HEK293 (cell line): ENCODE data around the gene STX3.

ENCODE experiments used
- CTCF ChIA-PET: fragments of 350-600 bp; formaldehyde crosslinking; extraction: SDS; loops from one replicate; lab custom pipeline; 2021; ENCODE audit warnings: antibody characterized with exemption; lab: Yijun Ruan, JAX
- POLR2A ChIA-PET: fragments of 300-600 bp; formaldehyde crosslinking; extraction: SDS; loops from one replicate; lab custom pipeline; 2020; ENCODE audit warnings: antibody characterized with exemption, inconsistent platforms; lab: Yijun Ruan, JAX
- H3K27ac ChIP-seq: fragments of 200-500 bp; sonication (Bioruptor generic); 2 replicates; pipeline ENCODE4 v1.5.1; 2014; ENCODE audit warnings: low read depth, low read length, control low read depth, inconsistent platforms; ENCODE audit errors: extremely low read depth
- H3K36me3 ChIP-seq, 2 experiments: fragments of 200-500 bp in 1 of 2; sonication (Bioruptor generic) in 1 of 2; 1 replicate in 1 of 2; 2 replicates in 1 of 2; pipeline ENCODE4 v1.5.1; 2014 to 2017; ENCODE audit warnings: inconsistent platforms in 2 of 2, low read length in 2 of 2; ENCODE audit not compliant: control insufficient read depth in 2 of 2, insufficient read depth in 1 of 2
- H3K4me1 ChIP-seq: fragments of 200-500 bp; sonication (Bioruptor generic); 2 replicates; pipeline ENCODE4 v1.5.1; 2014; ENCODE audit warnings: mild to moderate bottlenecking, low read length, inconsistent platforms; ENCODE audit not compliant: control insufficient read depth, insufficient read depth
- H3K4me3 ChIP-seq: 2 replicates; pipeline ENCODE4 v1.5.1; 2011; ENCODE audit warnings: low read depth, mild to moderate bottlenecking, control low read depth, low read length, moderate library complexity
- H3K9me3 ChIP-seq: fragments of 200-500 bp; sonication (Bioruptor generic); 2 replicates; pipeline ENCODE4 v1.5.1; 2014; ENCODE audit warnings: low read depth, low read length, inconsistent platforms; ENCODE audit not compliant: control insufficient read depth, insufficient read depth
- EGR2 ChIP-seq: fragments of 450-650 bp; formaldehyde crosslinking; IDR thresholded peaks from 2 replicates; pipeline ENCODE4 v1.5.1; 2016; ENCODE audit warnings: low read depth, missing biosample characterization, missing genetic modification characterization
- SALL2 ChIP-seq: fragments of 450-650 bp; formaldehyde crosslinking; IDR thresholded peaks from 2 replicates; pipeline ENCODE4 v1.5.0; 2017; ENCODE audit warnings: missing biosample characterization, mild to moderate bottlenecking, missing genetic modification characterization, borderline replicate concordance
- SP3 ChIP-seq: fragments of 450-650 bp; formaldehyde crosslinking; IDR thresholded peaks from 2 replicates; pipeline ENCODE4 v1.5.1; 2016; ENCODE audit warnings: missing biosample characterization, missing genetic modification characterization
- ZFHX2 ChIP-seq: fragments of 450-650 bp; formaldehyde crosslinking; conservative IDR thresholded peaks from 2 replicates; pipeline ENCODE4 v1.5.1; 2016; ENCODE audit warnings: missing biosample characterization, missing genetic modification characterization
- ZNF132 ChIP-seq: fragments of 450-650 bp; formaldehyde crosslinking; IDR thresholded peaks from 2 replicates; pipeline ENCODE4 v1.5.1; 2017; ENCODE audit warnings: missing biosample characterization, missing genetic modification characterization, borderline replicate concordance
- ZNF138 ChIP-seq: fragments of 450-650 bp; formaldehyde crosslinking; IDR thresholded peaks from 2 replicates; pipeline ENCODE4 v1.5.1; 2016; ENCODE audit warnings: missing biosample characterization, missing genetic modification characterization, borderline replicate concordance
- ZNF2 ChIP-seq: fragments of 450-650 bp; formaldehyde crosslinking; IDR thresholded peaks from 2 replicates; pipeline ENCODE4 v1.5.1; 2016; ENCODE audit warnings: missing biosample characterization, missing genetic modification characterization
- ZNF214 ChIP-seq: fragments of 450-650 bp; formaldehyde crosslinking; IDR thresholded peaks from 2 replicates; pipeline ENCODE4 v1.5.1; 2017; ENCODE audit warnings: missing biosample characterization, mild to moderate bottlenecking, missing genetic modification characterization, borderline replicate concordance
- ZNF221 ChIP-seq: fragments of 450-650 bp; formaldehyde crosslinking; IDR thresholded peaks from 2 replicates; pipeline ENCODE4 v1.5.1; 2017; ENCODE audit warnings: missing biosample characterization, missing genetic modification characterization, borderline replicate concordance
- ZNF394 ChIP-seq: fragments of 450-650 bp; formaldehyde crosslinking; IDR thresholded peaks from 2 replicates; pipeline ENCODE4 v1.5.1; 2016; ENCODE audit warnings: missing biosample characterization, missing genetic modification characterization, mild to moderate bottlenecking, moderate library complexity, borderline replicate concordance
- ZNF621 ChIP-seq: fragments of 450-650 bp; formaldehyde crosslinking; IDR thresholded peaks from 2 replicates; pipeline ENCODE4 v1.5.1; 2017; ENCODE audit warnings: missing biosample characterization, missing genetic modification characterization
- ZNF626 ChIP-seq: fragments of 450-650 bp; sonication (Bioruptor Pico); formaldehyde crosslinking; IDR thresholded peaks from 2 replicates; pipeline ENCODE4 v1.5.1; 2018; ENCODE audit warnings: missing biosample characterization, missing genetic modification characterization, inconsistent platforms
- ZNF747 ChIP-seq: fragments of 450-650 bp; formaldehyde crosslinking; IDR thresholded peaks from 2 replicates; pipeline ENCODE4 v1.5.1; 2016; ENCODE audit warnings: missing biosample characterization, missing genetic modification characterization
- TF ChIP-seq, protein P1 (sequence below): fragments of 450-650 bp; formaldehyde crosslinking; IDR thresholded peaks from 2 replicates; pipeline ENCODE4 v1.5.1; 2016; ENCODE audit warnings: missing biosample characterization, missing genetic modification characterization, low read depth
- TF ChIP-seq, protein P2 (sequence below): fragments of 450-650 bp; formaldehyde crosslinking; IDR thresholded peaks from 2 replicates; pipeline ENCODE4 v1.5.0; 2017; ENCODE audit warnings: missing biosample characterization, missing genetic modification characterization, borderline replicate concordance
- TF ChIP-seq, protein P3 (sequence below): fragments of 450-650 bp; formaldehyde crosslinking; IDR thresholded peaks from 2 replicates; pipeline ENCODE4 v1.5.1; 2016; ENCODE audit warnings: missing biosample characterization, missing genetic modification characterization
- TF ChIP-seq, protein P4 (sequence below): fragments of 450-650 bp; formaldehyde crosslinking; conservative IDR thresholded peaks from 2 replicates; pipeline ENCODE4 v1.5.1; 2016; ENCODE audit warnings: low read depth, missing biosample characterization, missing genetic modification characterization

Gene STX3

DNA sequence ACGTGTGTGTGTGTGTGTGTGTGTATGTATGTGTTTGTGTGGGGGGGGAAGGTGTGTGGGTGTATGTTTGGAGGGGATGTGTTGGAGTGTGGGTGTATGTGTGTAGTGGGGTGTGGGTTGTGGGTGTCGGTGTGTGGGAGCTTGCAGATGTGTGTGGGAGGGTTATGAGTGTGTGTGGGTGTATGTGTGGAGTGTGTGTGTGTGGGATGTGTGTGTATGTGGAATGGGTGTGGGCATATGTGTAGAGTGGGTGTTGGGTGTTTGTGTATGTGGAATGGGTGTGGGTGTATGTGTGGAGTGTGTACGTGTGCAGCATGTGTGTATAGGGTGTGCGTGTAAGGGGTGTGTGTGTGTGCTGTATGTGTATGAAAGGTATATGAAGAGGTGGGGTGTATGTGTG is 14.7 kb downstream of the STX3 start:
- H3K27ac ChIP-seq = no peak overlapping the region
- H3K4me3 ChIP-seq = no peak overlapping the region
- peak; percentile 100 for TF ChIP-seq ZFHX2 (tag by site-specific recombination)
- TF ChIP-seq EGR2 (tag by site-specific recombination) = peak; percentile 100
- TF ChIP-seq, protein P1, sequence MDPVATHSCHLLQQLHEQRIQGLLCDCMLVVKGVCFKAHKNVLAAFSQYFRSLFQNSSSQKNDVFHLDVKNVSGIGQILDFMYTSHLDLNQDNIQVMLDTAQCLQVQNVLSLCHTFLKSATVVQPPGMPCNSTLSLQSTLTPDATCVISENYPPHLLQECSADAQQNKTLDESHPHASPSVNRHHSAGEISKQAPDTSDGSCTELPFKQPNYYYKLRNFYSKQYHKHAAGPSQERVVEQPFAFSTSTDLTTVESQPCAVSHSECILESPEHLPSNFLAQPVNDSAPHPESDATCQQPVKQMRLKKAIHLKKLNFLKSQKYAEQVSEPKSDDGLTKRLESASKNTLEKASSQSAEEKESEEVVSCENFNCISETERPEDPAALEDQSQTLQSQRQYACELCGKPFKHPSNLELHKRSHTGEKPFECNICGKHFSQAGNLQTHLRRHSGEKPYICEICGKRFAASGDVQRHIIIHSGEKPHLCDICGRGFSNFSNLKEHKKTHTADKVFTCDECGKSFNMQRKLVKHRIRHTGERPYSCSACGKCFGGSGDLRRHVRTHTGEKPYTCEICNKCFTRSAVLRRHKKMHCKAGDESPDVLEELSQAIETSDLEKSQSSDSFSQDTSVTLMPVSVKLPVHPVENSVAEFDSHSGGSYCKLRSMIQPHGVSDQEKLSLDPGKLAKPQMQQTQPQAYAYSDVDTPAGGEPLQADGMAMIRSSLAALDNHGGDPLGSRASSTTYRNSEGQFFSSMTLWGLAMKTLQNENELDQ = no peak
- no peaks in the 10 kb centered on the region for H3K4me1 ChIP-seq
- ChIA-PET POLR2A (no interaction called here), CTCF (interaction anchor here (0.7 to 0.8 kb wide), 2 partner anchors 12 to 16 kb away, joined by 3 to 4 read pairs; no protein-coding TSS in a partner anchor)
- no peaks in the 10 kb centered on the region for H3K9me3 ChIP-seq
- peaks cover 8 to 12% of the 10 kb centered on the region in 2 experiments; a peak in 2 of 3 replicates for H3K36me3 ChIP-seq

DNA sequence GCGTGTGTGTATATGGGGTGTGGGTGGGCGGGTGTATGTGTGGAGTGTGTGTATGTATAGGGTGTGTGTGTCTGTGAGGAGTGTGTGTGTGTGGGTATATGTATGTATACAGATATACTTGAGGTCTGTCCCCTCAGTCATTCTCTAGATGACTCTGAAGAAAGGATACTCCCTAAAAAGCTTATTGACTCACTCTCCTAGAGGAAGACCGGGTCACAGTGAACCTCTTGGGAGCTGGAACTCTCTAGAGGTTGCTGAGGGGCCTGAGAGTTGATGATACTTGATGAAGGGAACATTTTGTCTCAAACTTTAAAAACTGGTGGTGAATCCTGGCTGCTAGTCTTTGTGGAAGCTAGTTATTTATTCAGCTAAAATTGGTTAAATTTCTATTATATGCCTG is 15.1 kb downstream of the STX3 start:
- H3K36me3 ChIP-seq = peaks cover 8 to 17% of the 10 kb centered on the region in 2 experiments; a peak in 2 of 3 replicates
- H3K27ac ChIP-seq = no peak overlapping the region
- ChIA-PET CTCF (interaction anchor here (0.8 kb wide), 1 partner anchor 17 kb away, joined by 3 read pairs; no protein-coding TSS in a partner anchor), POLR2A (no interaction called here)
- H3K4me3 ChIP-seq = no peak overlapping the region
- H3K9me3 ChIP-seq = no peaks in the 10 kb centered on the region
- H3K4me1 ChIP-seq = no peaks in the 10 kb centered on the region
- TF ChIP-seq SP3 (tag by site-specific recombination) = no peak
- TF ChIP-seq ZNF394 (tag by site-specific recombination) = no peak

DNA sequence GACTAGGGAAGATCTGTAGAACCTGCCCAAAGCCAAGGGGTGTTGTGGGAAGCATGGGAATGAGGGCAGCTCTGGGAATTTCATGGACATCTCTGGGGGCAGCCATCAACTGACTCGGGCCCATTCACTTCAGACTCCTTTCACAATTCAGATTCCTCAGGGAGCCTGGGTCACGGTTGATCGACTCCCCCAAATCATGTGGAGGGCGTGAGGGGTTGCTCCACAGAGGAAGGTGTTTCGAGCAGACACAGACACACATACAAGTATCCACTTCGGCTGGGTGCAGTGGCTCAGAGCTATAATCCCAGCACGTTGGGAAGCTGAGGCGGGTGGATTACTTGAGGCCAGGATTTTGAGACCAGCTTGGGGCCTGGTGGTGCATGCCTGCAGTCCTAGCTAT is 15.7 kb downstream of the STX3 start:
- Histone ChIP-seq H3K4me1 (peaks cover under 1% of the 10 kb centered on the region; the same call in 1 of the 2 replicates), H3K27ac (no peak overlapping the region), H3K36me3 (peaks cover 8 to 23% of the 10 kb centered on the region in 2 experiments; a peak in 2 of 3 replicates), H3K9me3 (no peaks in the 10 kb centered on the region), H3K4me3 (no peak overlapping the region)
- ChIA-PET CTCF (interaction anchor here (0.7 kb wide), 1 partner anchor 1393 kb away, joined by 3 read pairs; no protein-coding TSS in a partner anchor), POLR2A (no interaction called here)
- no peak for TF ChIP-seq SALL2
- TF ChIP-seq ZNF132 = no peak
- no peak for TF ChIP-seq ZNF221 (tag by site-specific recombination)
- TF ChIP-seq ZNF138 (tag by site-specific recombination) = no peak
- TF ChIP-seq, protein P2, sequence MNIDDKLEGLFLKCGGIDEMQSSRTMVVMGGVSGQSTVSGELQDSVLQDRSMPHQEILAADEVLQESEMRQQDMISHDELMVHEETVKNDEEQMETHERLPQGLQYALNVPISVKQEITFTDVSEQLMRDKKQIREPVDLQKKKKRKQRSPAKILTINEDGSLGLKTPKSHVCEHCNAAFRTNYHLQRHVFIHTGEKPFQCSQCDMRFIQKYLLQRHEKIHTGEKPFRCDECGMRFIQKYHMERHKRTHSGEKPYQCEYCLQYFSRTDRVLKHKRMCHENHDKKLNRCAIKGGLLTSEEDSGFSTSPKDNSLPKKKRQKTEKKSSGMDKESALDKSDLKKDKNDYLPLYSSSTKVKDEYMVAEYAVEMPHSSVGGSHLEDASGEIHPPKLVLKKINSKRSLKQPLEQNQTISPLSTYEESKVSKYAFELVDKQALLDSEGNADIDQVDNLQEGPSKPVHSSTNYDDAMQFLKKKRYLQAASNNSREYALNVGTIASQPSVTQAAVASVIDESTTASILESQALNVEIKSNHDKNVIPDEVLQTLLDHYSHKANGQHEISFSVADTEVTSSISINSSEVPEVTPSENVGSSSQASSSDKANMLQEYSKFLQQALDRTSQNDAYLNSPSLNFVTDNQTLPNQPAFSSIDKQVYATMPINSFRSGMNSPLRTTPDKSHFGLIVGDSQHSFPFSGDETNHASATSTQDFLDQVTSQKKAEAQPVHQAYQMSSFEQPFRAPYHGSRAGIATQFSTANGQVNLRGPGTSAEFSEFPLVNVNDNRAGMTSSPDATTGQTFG (tag by site-specific recombination) = no peak
- TF ChIP-seq, protein P3, sequence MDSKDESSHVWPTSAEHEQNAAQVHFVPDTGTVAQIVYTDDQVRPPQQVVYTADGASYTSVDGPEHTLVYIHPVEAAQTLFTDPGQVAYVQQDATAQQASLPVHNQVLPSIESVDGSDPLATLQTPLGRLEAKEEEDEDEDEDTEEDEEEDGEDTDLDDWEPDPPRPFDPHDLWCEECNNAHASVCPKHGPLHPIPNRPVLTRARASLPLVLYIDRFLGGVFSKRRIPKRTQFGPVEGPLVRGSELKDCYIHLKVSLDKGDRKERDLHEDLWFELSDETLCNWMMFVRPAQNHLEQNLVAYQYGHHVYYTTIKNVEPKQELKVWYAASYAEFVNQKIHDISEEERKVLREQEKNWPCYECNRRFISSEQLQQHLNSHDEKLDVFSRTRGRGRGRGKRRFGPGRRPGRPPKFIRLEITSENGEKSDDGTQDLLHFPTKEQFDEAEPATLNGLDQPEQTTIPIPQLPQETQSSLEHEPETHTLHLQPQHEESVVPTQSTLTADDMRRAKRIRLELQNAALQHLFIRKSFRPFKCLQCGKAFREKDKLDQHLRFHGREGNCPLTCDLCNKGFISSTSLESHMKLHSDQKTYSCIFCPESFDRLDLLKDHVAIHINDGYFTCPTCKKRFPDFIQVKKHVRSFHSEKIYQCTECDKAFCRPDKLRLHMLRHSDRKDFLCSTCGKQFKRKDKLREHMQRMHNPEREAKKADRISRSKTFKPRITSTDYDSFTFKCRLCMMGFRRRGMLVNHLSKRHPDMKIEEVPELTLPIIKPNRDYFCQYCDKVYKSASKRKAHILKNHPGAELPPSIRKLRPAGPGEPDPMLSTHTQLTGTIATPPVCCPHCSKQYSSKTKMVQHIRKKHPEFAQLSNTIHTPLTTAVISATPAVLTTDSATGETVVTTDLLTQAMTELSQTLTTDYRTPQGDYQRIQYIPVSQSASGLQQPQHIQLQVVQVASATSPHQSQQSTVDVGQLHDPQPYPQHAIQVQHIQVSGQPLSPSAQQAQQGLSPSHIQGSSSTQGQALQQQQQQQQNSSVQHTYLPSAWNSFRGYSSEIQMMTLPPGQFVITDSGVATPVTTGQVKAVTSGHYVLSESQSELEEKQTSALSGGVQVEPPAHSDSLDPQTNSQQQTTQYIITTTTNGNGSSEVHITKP = no peak
- TF ChIP-seq ZNF621 (tag by site-specific recombination) = no peak
- TF ChIP-seq ZNF2 (tag by site-specific recombination) = no peak
- TF ChIP-seq ZNF626 = no peak
- TF ChIP-seq, protein P4, sequence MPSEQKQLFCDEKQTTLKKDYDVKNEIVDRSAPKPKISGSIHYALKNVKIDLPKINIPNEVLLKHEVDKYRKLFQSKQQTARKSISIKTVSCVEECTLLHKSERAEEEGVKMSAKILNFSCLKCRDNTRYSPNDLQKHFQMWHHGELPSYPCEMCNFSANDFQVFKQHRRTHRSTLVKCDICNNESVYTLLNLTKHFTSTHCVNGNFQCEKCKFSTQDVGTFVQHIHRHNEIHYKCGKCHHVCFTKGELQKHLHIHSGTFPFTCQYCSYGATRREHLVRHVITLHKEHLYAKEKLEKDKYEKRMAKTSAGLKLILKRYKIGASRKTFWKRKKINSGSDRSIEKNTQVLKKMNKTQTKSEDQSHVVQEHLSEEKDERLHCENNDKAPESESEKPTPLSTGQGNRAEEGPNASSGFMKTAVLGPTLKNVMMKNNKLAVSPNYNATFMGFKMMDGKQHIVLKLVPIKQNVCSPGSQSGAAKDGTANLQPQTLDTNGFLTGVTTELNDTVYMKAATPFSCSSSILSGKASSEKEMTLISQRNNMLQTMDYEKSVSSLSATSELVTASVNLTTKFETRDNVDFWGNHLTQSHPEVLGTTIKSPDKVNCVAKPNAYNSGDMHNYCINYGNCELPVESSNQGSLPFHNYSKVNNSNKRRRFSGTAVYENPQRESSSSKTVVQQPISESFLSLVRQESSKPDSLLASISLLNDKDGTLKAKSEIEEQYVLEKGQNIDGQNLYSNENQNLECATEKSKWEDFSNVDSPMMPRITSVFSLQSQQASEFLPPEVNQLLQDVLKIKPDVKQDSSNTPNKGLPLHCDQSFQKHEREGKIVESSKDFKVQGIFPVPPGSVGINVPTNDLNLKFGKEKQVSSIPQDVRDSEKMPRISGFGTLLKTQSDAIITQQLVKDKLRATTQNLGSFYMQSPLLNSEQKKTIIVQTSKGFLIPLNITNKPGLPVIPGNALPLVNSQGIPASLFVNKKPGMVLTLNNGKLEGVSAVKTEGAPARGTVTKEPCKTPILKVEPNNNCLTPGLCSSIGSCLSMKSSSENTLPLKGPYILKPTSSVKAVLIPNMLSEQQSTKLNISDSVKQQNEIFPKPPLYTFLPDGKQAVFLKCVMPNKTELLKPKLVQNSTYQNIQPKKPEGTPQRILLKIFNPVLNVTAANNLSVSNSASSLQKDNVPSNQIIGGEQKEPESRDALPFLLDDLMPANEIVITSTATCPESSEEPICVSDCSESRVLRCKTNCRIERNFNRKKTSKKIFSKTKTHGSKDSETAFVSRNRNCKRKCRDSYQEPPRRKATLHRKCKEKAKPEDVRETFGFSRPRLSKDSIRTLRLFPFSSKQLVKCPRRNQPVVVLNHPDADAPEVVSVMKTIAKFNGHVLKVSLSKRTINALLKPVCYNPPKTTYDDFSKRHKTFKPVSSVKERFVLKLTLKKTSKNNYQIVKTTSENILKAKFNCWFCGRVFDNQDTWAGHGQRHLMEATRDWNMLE (tag by site-specific recombination) = no peak
- no peak for TF ChIP-seq ZNF214 (tag by site-specific recombination)
- no peak for TF ChIP-seq ZNF747 (tag by site-specific recombination)
